ENCODE results near the gene ICA1.
A peak's percentile ranks its signal among the peaks of the same experiment; 100 is the strongest.

ICA1 gene

DNA sequence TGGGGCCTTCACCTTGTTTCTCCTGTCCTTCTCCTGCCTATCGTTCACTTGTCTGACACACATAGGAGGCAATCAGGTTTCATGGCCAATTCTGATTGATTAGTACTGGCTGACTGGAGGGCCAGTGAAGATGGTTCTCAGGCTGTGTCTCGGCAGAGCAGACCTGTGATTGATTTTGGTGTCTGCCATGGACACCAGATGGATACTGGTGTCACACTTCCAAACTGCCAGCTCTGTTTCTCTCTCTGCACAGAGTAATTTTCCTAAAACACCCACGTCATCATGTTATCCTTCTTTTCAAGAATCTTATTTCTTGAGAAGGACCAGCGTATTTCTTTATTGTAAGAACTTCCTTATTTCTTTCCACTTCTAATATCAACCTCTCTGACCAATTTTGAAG is 117.1 kb downstream of the ICA1 start:
- Histone ChIP-seq H3K9me3 (ENCODE audit: control insufficient read depth, insufficient read depth, low read depth, low read length) (no peaks in the 10 kb centered on the region), H3K4me3 (ENCODE audit: low read depth, low read length) (no peak overlapping the region), H3K36me3 (ENCODE audit: control insufficient read depth in 2 of 2, insufficient read depth in 1 of 2, low read length in 2 of 2) (no peaks in the 10 kb centered on the region), H3K27ac (ENCODE audit: extremely low read depth, low read depth, low read length) (no peak overlapping the region), H3K4me1 (ENCODE audit: control insufficient read depth, insufficient read depth, low read length) (no peaks in the 10 kb centered on the region)
- CTCF ChIA-PET = no interaction called here
- POLR2A ChIA-PET = no interaction called here
- TF ChIP-seq ZBTB17 (tag by site-specific recombination; IDR thresholded peaks at IDR 0.05) (0 out of 2 replicates have a peak, but pooled peaks have one; percentile 17), ZNF211 (tag by site-specific recombination; IDR thresholded peaks at IDR 0.05; ENCODE audit: low read depth) (no peak), ZNF704 (tag by site-specific recombination; IDR thresholded peaks at IDR 0.05) (no peak)

GRCh38 chr7:8143151-8143874 is 118.7 kb downstream of the ICA1 start:
- Histone ChIP-seq H3K9me3 (ENCODE audit: control insufficient read depth, insufficient read depth, low read depth, low read length) (no peaks in the 10 kb centered on the region), H3K4me3 (ENCODE audit: low read depth, low read length) (no peak overlapping the region), H3K4me1 (ENCODE audit: control insufficient read depth, insufficient read depth, low read length) (no peaks in the 10 kb centered on the region), H3K27ac (ENCODE audit: extremely low read depth, low read depth, low read length) (no peak overlapping the region), H3K36me3 (ENCODE audit: control insufficient read depth in 2 of 2, insufficient read depth in 1 of 2, low read length in 2 of 2) (no peaks in the 10 kb centered on the region)
- TF ChIP-seq ZNF624 (tag by site-specific recombination; IDR thresholded peaks at IDR 0.05) = no peak
- no peak for TF ChIP-seq ZNF266 (tag by site-specific recombination; IDR thresholded peaks at IDR 0.05; ENCODE audit: low read depth)
- TF ChIP-seq ZNF600 (tag by site-specific recombination; IDR thresholded peaks at IDR 0.05) = no peak
- TF ChIP-seq, protein P1, sequence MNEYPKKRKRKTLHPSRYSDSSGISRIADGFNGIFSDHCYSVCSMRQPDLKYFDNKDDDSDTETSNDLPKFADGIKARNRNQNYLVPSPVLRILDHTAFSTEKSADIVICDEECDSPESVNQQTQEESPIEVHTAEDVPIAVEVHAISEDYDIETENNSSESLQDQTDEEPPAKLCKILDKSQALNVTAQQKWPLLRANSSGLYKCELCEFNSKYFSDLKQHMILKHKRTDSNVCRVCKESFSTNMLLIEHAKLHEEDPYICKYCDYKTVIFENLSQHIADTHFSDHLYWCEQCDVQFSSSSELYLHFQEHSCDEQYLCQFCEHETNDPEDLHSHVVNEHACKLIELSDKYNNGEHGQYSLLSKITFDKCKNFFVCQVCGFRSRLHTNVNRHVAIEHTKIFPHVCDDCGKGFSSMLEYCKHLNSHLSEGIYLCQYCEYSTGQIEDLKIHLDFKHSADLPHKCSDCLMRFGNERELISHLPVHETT (tag by site-specific recombination; IDR thresholded peaks at IDR 0.05) = no peak
- TF ChIP-seq ZFHX2 (tag by site-specific recombination; conservative IDR thresholded peaks at IDR 0.05) = no peak
- no peak for TF ChIP-seq ZXDB (tag by site-specific recombination; IDR thresholded peaks at IDR 0.05)
- no peak for TF ChIP-seq ZNF626 (tag by site-specific recombination; IDR thresholded peaks at IDR 0.05)
- no peak for TF ChIP-seq SCRT2 (tag by site-specific recombination; IDR thresholded peaks at IDR 0.05)
- TF ChIP-seq GLI2 (tag by site-specific recombination; IDR thresholded peaks at IDR 0.05; ENCODE audit: borderline replicate concordance, low read depth) = no peak
- no peak for TF ChIP-seq KLF7 (tag by site-specific recombination; IDR thresholded peaks at IDR 0.05; ENCODE audit: borderline replicate concordance)
- no peak for TF ChIP-seq ZNF138 (tag by site-specific recombination; IDR thresholded peaks at IDR 0.05; ENCODE audit: borderline replicate concordance)
- TF ChIP-seq, protein P2, sequence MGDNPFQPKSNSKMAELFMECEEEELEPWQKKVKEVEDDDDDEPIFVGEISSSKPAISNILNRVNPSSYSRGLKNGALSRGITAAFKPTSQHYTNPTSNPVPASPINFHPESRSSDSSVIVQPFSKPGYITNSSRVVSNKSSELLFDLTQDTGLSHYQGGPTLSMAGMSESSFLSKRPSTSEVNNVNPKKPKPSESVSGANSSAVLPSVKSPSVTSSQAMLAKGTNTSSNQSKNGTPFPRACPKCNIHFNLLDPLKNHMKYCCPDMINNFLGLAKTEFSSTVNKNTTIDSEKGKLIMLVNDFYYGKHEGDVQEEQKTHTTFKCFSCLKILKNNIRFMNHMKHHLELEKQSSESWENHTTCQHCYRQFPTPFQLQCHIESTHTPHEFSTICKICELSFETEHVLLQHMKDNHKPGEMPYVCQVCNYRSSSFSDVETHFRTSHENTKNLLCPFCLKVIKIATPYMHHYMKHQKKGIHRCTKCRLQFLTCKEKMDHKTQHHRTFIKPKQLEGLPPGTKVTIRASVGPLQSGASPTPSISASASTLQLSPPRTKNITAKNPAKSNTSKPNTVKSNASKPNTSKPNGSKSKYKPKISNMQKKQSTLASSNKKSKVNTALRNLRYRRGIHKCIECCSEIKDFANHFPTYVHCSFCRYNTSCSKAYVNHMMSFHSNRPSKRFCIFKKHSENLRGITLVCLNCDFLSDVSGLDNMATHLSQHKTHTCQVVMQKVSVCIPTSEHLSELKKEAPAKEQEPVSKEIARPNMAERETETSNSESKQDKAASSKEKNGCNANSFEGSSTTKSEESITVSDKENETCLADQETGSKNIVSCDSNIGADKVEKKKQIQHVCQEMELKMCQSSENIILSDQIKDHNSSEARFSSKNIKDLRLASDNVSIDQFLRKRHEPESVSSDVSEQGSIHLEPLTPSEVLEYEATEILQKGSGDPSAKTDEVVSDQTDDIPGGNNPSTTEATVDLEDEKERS (tag by site-specific recombination; IDR thresholded peaks at IDR 0.05) = no peak
- TF ChIP-seq ZFP3 (tag by site-specific recombination; IDR thresholded peaks at IDR 0.05; ENCODE audit: low read depth) = no peak
- TF ChIP-seq ZNF184 (tag by site-specific recombination; IDR thresholded peaks at IDR 0.05) = no peak
- TF ChIP-seq, protein P3, sequence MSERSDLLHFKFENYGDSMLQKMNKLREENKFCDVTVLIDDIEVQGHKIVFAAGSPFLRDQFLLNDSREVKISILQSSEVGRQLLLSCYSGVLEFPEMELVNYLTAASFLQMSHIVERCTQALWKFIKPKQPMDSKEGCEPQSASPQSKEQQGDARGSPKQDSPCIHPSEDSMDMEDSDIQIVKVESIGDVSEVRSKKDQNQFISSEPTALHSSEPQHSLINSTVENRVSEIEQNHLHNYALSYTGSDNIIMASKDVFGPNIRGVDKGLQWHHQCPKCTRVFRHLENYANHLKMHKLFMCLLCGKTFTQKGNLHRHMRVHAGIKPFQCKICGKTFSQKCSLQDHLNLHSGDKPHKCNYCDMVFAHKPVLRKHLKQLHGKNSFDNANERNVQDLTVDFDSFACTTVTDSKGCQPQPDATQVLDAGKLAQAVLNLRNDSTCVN (tag by site-specific recombination; optimal IDR thresholded peaks at IDR 0.05) = no peak
- TF ChIP-seq ZNF324 (tag by site-specific recombination; IDR thresholded peaks at IDR 0.05) = no peak
- no peak for TF ChIP-seq ZNF654 (tag by site-specific recombination; IDR thresholded peaks at IDR 0.05; ENCODE audit: low read depth)
- no peak for TF ChIP-seq ZNF571 (tag by site-specific recombination; IDR thresholded peaks at IDR 0.05)
- no peak for TF ChIP-seq ZBTB20 (tag by site-specific recombination; IDR thresholded peaks at IDR 0.05)
- TF ChIP-seq REST (tag by site-specific recombination; IDR thresholded peaks at IDR 0.05) = no peak
- ChIA-PET CTCF (interaction anchor here (0.6 to 0.9 kb wide), 3 partner anchors 47 to 506 kb away, joined by 3 to 6 read pairs (median 4); no protein-coding TSS in a partner anchor), POLR2A (no interaction called here)

Data from HEK293 (cell line).